HepG2 (cell line): ENCODE results near the gene GBP6. TPM values are rescaled to one million over a fixed set of nuclear protein-coding genes. Genes with fewer than 3 reads are reported as not detected.
A peak's percentile ranks its signal among the peaks of the same experiment; 100 is the strongest.

Experiments
- BORCS8-MEF2B ChIP-seq: sonication (generic); formaldehyde crosslinking; IDR thresholded peaks from 2 replicates; pipeline ENCODE4 v1.8.0; 2022; ENCODE audit warnings: mild to moderate bottlenecking, missing genetic modification reagents
- DPF2 ChIP-seq: sonication (generic); formaldehyde crosslinking; IDR thresholded peaks from 2 replicates; pipeline ENCODE4 v1.4.0; 2020; ENCODE audit warnings: mild to moderate bottlenecking, low read depth, missing genetic modification reagents, borderline replicate concordance
- FOSL2 ChIP-seq: sonication (generic); formaldehyde crosslinking; IDR thresholded peaks from 2 replicates; pipeline ENCODE4 v1.4.0; 2020; ENCODE audit warnings: missing genetic modification reagents
- IKZF4 ChIP-seq: sonication (generic); formaldehyde crosslinking; IDR thresholded peaks from 2 replicates; pipeline ENCODE4 v1.5.1; 2020; ENCODE audit warnings: borderline replicate concordance, mild to moderate bottlenecking, low read depth, missing genetic modification reagents; ENCODE audit errors: not compliant biosample characterization
- IRX3 ChIP-seq: sonication (generic); formaldehyde crosslinking; IDR thresholded peaks from 2 replicates; pipeline ENCODE4 v1.8.1; 2023; ENCODE audit warnings: mild to moderate bottlenecking, low read depth, missing genetic modification reagents, borderline replicate concordance
- KDM6A ChIP-seq: IDR thresholded peaks from 2 replicates; pipeline ENCODE4 v1.6.1; 2016; ENCODE audit warnings: low read depth
- LCORL ChIP-seq, 2 experiments: fragments of 450-650 bp in 1 of 2; sonication (generic) in 1 of 2; formaldehyde crosslinking in 1 of 2; IDR thresholded peaks; 2 replicates each; pipeline versions ENCODE4 v1.5.0 to v1.6.1; 2017 to 2020; ENCODE audit warnings: antibody characterized with exemption in 1 of 2, missing genetic modification reagents in 1 of 2
- MED8 ChIP-seq: sonication (generic); formaldehyde crosslinking; IDR thresholded peaks from 2 replicates; pipeline ENCODE4 v1.8.1; 2023; ENCODE audit warnings: mild to moderate bottlenecking, missing genetic modification reagents; ENCODE audit not compliant: insufficient replicate concordance
- MTERF4 ChIP-seq: sonication (generic); formaldehyde crosslinking; IDR thresholded peaks from 2 replicates; pipeline ENCODE4 v1.8.0; 2023; ENCODE audit warnings: mild to moderate bottlenecking, missing genetic modification reagents
- MTF1 ChIP-seq: sonication (generic); formaldehyde crosslinking; IDR thresholded peaks from 2 replicates; pipeline ENCODE4 v1.5.0; 2020; ENCODE audit warnings: missing genetic modification reagents
- MYNN ChIP-seq: sonication (generic); formaldehyde crosslinking; IDR thresholded peaks from 2 replicates; pipeline ENCODE4 v1.4.0; 2020; ENCODE audit warnings: mild to moderate bottlenecking, low read depth, missing genetic modification reagents
- NFATC3 ChIP-seq: sonication (generic); formaldehyde crosslinking; IDR thresholded peaks from 2 replicates; pipeline ENCODE4 v1.5.1; 2020; ENCODE audit warnings: mild to moderate bottlenecking, missing genetic modification reagents
- ZEB1 ChIP-seq: IDR thresholded peaks from 2 replicates; pipeline ENCODE4 v1.6.1; 2012; ENCODE audit warnings: mild to moderate bottlenecking, low read depth, inconsistent platforms; ENCODE audit not compliant: insufficient replicate concordance
- ZFX ChIP-seq: sonication (generic); formaldehyde crosslinking; IDR thresholded peaks from 2 replicates; pipeline ENCODE4 v1.4.0; 2020; ENCODE audit warnings: mild to moderate bottlenecking, low read depth, missing genetic modification reagents, moderate library complexity
- ZFY ChIP-seq: sonication (generic); formaldehyde crosslinking; IDR thresholded peaks from 2 replicates; pipeline ENCODE4 v1.4.0; 2020; ENCODE audit warnings: missing genetic modification reagents
- ZNF121 ChIP-seq: sonication (generic); formaldehyde crosslinking; IDR thresholded peaks from 2 replicates; pipeline ENCODE4 v1.5.0; 2020; ENCODE audit warnings: mild to moderate bottlenecking, missing genetic modification reagents
- ZNF234 ChIP-seq: sonication (generic); formaldehyde crosslinking; conservative IDR thresholded peaks from 2 replicates; pipeline ENCODE4 v1.5.1; 2020; ENCODE audit warnings: mild to moderate bottlenecking, missing genetic modification reagents
- ZNF292 ChIP-seq: sonication (generic); formaldehyde crosslinking; IDR thresholded peaks from 2 replicates; pipeline ENCODE4 v1.8.1; 2022; ENCODE audit warnings: mild to moderate bottlenecking, low read depth, missing genetic modification reagents, borderline replicate concordance
- ZNF343 ChIP-seq: sonication (generic); formaldehyde crosslinking; IDR thresholded peaks from 2 replicates; pipeline ENCODE4 v1.4.0; 2020; ENCODE audit warnings: mild to moderate bottlenecking, missing genetic modification reagents
- ZNF430 ChIP-seq: sonication (generic); formaldehyde crosslinking; IDR thresholded peaks from 2 replicates; pipeline ENCODE4 v1.9.0; 2021; ENCODE audit warnings: mild to moderate bottlenecking, missing genetic modification reagents
- ZNF451 ChIP-seq: sonication (generic); formaldehyde crosslinking; IDR thresholded peaks from 2 replicates; pipeline ENCODE4 v1.5.0; 2020; ENCODE audit warnings: mild to moderate bottlenecking, missing genetic modification reagents
- ZNF546 ChIP-seq: sonication (generic); formaldehyde crosslinking; conservative IDR thresholded peaks from 2 replicates; pipeline ENCODE4 v1.8.1; 2023; ENCODE audit warnings: mild to moderate bottlenecking, missing genetic modification reagents
- ZNF563 ChIP-seq: sonication (generic); formaldehyde crosslinking; IDR thresholded peaks from 2 replicates; pipeline ENCODE4 v1.8.0; 2022; ENCODE audit warnings: mild to moderate bottlenecking, moderate library complexity, missing genetic modification reagents
- ZNF580 ChIP-seq: IDR thresholded peaks from 2 replicates; pipeline ENCODE4 v1.6.1; 2016; ENCODE audit warnings: low read depth, borderline replicate concordance
- polyA plus RNA-seq, 8 experiments: library from polyadenylated mRNA; depleted of rRNA in 3 of 8; stranded (reverse) in 7 of 8; unstranded in 1 of 8; fragments of >200 nt; fragmentation: Illumina TruSeq in 4 of 8; extraction: Trizol in 4 of 8; gene quantifications; 2 replicates each; pipeline versions ENCODE4 v1.2.1 to v1.2.3, GENCODE V29; 2011 to 2016; ENCODE audit warnings: low read depth in 4 of 8, missing spikeins in 1 of 8, mixed read lengths in 1 of 8; ENCODE audit not compliant: insufficient read depth in 1 of 8
- total RNA-seq, 5 experiments: library from RNA; depleted of rRNA; stranded (reverse); fragments of >200 nt; fragmentation: Illumina TruSeq; extraction: Trizol; gene quantifications; 2 replicates each; pipeline ENCODE4 v1.2.3, GENCODE V29; 2016; ENCODE audit warnings: low read depth in 1 of 5
- TF ChIP-seq, protein P1 (sequence below): sonication (generic); formaldehyde crosslinking; IDR thresholded peaks from 2 replicates; pipeline ENCODE4 v1.5.1; 2020; ENCODE audit warnings: missing genetic modification reagents, mild to moderate bottlenecking, borderline replicate concordance
- TF ChIP-seq, protein P2 (sequence below): sonication (generic); IDR thresholded peaks from 2 replicates; pipeline ENCODE4 v1.6.1; 2016; ENCODE audit warnings: low read depth, borderline replicate concordance
- TF ChIP-seq, protein P3 (sequence below): IDR thresholded peaks from 2 replicates; pipeline ENCODE4 v1.6.1; 2016; ENCODE audit warnings: missing genetic modification reagents, missing compliant biosample characterization

Gene GBP6
- total and polyA plus RNA-seq, 2 of the 13 experiments (the other 11 are each of a cell fraction or from before 2014, with no cell fraction given) = not detected

- TF ChIP-seq ZFX (CRISPR knock-in tag) (no peak), ZNF546 (CRISPR knock-in tag) (no peak), ZNF580 (CRISPR knock-in tag) (no peak), MED8 (CRISPR knock-in tag) (no peak), ZNF234 (CRISPR knock-in tag) (no peak), DPF2 (CRISPR knock-in tag) (no peak), ZEB1 (peak; percentile 85), BORCS8-MEF2B (CRISPR knock-in tag) (no peak), MTERF4 (no peak), MTF1 (CRISPR knock-in tag) (no peak), ZNF451 (CRISPR knock-in tag) (no peak), ZFY (CRISPR knock-in tag) (no peak), FOSL2 (peak; percentile 66), NFATC3 (no peak), ZNF292 (CRISPR knock-in tag) (no peak), IKZF4 (CRISPR knock-in tag) (no peak), MYNN (CRISPR knock-in tag) (no peak), ZNF430 (CRISPR knock-in tag) (no peak), LCORL (IDR thresholded peaks at IDR 0.05) (no peak), LCORL (CRISPR knock-in tag; IDR thresholded peaks at IDR 0.05) (no peak), ZNF343 (CRISPR knock-in tag) (no peak), ZNF121 (CRISPR knock-in tag) (no peak), KDM6A (CRISPR knock-in tag) (0 out of 2 replicates have a peak, but pooled peaks have one; percentile 40), ZNF563 (no peak), IRX3 (CRISPR knock-in tag) (no peak)
- TF ChIP-seq, protein P1, sequence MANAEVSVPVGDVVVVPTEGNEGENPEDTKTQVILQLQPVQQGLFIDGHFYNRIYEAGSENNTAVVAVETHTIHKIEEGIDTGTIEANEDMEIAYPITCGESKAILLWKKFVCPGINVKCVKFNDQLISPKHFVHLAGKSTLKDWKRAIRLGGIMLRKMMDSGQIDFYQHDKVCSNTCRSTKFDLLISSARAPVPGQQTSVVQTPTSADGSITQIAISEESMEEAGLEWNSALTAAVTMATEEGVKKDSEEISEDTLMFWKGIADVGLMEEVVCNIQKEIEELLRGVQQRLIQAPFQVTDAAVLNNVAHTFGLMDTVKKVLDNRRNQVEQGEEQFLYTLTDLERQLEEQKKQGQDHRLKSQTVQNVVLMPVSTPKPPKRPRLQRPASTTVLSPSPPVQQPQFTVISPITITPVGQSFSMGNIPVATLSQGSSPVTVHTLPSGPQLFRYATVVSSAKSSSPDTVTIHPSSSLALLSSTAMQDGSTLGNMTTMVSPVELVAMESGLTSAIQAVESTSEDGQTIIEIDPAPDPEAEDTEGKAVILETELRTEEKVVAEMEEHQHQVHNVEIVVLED (CRISPR knock-in tag) = no peak
- TF ChIP-seq, protein P2, sequence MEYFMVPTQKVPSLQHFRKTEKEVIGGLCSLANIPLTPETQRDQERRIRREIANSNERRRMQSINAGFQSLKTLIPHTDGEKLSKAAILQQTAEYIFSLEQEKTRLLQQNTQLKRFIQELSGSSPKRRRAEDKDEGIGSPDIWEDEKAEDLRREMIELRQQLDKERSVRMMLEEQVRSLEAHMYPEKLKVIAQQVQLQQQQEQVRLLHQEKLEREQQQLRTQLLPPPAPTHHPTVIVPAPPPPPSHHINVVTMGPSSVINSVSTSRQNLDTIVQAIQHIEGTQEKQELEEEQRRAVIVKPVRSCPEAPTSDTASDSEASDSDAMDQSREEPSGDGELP = no peak
- TF ChIP-seq, protein P3, sequence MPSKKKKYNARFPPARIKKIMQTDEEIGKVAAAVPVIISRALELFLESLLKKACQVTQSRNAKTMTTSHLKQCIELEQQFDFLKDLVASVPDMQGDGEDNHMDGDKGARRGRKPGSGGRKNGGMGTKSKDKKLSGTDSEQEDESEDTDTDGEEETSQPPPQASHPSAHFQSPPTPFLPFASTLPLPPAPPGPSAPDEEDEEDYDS = no peak
Observed at GRCh38 chr1:89356658-89357400, 7.0 kb upstream of the GBP6 start (continued).
